ENCODE results near the gene FLT3LG. TPM values are rescaled to one million over a fixed set of nuclear protein-coding genes. Genes with fewer than 3 reads are reported as not detected.

FLT3LG gene
- total and polyA plus RNA-seq, 2 donors = 3.4 to 18.8 TPM

DNA sequence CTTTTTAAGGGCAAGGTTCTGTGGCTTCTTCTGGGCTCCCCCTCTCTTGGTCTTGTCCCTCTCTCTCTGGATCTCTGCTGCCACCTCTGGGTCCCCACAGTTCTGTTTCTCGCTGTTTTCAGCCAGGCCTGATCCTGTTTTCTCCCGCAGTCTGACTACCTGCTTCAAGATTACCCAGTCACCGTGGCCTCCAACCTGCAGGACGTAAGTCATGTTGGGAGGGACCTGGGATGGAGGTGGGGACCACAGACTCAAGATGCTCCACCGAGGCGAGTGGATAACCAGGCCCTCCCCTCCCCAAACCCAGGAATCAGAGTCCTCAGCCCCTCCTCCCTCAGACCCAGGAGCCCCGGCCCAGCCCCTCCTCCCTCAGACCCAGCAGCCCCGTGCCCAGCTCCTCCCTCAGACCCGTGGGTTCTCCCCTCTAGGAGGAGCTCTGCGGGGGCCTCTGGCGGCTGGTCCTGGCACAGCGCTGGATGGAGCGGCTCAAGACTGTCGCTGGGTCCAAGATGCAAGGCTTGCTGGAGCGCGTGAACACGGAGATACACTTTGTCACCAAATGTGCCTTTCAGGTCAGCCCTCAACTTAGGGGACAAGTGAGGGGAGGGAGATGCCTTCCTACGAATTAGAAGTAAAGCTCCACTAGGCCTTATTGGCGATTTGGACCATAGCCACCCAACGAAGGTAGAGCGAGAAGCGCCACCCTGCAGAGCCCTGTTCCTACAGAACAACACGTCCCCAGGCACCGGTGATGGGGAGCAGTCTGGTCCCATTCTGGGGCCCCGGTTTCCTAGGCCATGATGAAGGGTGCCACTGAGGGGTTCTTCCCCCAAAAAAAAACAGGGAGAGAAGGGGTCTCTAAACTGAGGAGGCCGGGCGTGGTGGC is 2.2 kb downstream of the FLT3LG start:
- DNase-seq (ENCODE audit: extremely low spot score) = no peak
- no peak overlapping the region for H3K27ac ChIP-seq (ENCODE audit: low read depth)
- H3K4me1 ChIP-seq (ENCODE audit: insufficient read depth) = no peaks in the 10 kb centered on the region
- H3K36me3 ChIP-seq (ENCODE audit: insufficient read depth) = no peaks in the 10 kb centered on the region
- no peak overlapping the region for H3K4me3 ChIP-seq (ENCODE audit: low read depth, low read length)
- 51% methylated on average over 27 of the region's 27 CpGs for WGBS

DNA sequence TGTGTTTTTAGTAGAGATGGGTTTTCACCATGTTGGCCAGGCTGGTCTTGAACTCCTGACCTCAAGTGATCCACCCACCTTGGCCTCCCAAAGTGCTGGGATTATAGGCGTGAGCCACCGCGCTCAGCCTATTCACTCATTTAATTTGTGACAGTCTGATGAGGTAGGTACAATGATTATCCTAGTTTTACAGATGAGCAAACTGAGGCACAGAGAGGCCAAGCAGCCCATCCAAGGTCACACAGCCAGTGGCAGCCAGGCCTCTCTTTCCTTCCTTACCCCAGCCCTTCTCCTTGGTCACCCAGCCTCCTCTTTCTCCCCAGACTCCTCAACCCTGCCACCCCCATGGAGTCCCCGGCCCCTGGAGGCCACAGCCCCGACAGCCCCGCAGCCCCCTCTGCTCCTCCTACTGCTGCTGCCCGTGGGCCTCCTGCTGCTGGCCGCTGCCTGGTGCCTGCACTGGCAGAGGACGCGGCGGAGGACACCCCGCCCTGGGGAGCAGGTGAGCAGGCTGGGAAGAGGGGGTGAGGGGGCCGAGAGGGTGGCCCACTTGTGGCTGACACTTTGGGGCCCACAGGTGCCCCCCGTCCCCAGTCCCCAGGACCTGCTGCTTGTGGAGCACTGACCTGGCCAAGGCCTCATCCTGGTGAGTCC is 6.1 kb downstream of the FLT3LG start:
- 83% methylated on average over 14 of the region's 14 CpGs for WGBS
- Histone ChIP-seq H3K4me1 (ENCODE audit: insufficient read depth) (no peaks in the 10 kb centered on the region), H3K4me3 (ENCODE audit: low read depth, low read length) (no peak overlapping the region), H3K27ac (ENCODE audit: low read depth) (no peak overlapping the region), H3K36me3 (ENCODE audit: insufficient read depth) (no peaks in the 10 kb centered on the region)
- DNase-seq (ENCODE audit: extremely low spot score) = no peak

DNA sequence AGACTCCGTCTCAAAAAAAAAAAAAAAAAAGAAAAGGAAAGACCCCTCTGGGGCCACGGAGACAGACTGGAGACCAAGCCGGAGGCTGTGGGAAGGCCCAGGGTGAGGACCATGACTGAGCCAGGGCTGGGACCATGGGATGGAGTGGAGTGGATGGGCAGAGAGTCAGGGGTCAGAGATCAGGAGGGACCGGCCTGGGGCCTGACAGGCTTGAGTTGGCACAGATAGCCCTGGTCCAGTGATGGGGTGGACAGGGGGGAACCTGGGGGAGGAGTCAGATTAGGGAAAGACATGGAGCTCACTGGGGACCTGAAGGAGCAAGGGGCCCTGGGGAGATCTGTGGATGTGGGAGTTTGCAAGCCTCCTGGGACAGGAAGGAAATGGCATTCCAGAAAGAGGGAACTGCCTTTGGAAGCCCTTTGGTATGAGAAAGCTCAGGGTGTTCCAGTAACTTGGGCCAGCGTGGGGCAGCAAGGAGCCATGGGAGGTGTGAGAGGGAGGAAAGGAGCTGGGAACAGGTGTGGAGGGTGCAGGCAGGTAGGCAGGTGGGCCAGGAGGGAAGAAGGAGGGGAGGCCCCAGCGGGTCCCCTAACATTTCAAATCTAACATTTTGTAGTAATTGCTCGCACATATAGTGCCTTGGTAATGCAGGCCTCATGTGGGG is 7.1 kb downstream of the FLT3LG start:
- 84% methylated on average over 7 of the region's 7 CpGs for WGBS
- Histone ChIP-seq H3K4me3 (ENCODE audit: low read depth, low read length) (no peak overlapping the region), H3K36me3 (ENCODE audit: insufficient read depth) (no peaks in the 10 kb centered on the region), H3K4me1 (ENCODE audit: insufficient read depth) (no peaks in the 10 kb centered on the region), H3K27ac (ENCODE audit: low read depth) (no peak overlapping the region)
- no peak for DNase-seq (ENCODE audit: extremely low spot score)

DNA sequence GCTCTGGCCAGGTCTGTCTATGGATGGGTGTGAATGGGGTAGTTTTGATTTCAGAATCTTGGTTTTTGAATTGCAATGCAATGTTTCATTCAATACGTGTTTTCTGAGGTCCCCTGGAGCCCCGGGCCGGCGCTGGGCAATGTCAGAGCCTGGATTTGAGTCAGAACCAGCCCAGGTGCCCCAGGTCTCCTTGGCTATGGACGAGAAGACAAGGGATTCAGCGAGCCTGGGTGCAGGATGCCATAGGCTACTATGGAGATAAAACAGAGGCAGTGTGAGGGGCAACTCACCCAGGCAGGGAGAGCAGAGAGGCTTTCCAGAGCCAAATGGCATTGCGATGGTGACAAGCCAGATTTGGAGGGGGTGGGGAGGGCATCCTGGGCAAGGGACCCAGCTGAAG is 12.2 kb downstream of the FLT3LG start:
- DNase-seq (ENCODE audit: extremely low spot score) = no peak
- Histone ChIP-seq H3K4me3 (ENCODE audit: low read depth, low read length) (no peak overlapping the region), H3K36me3 (ENCODE audit: insufficient read depth) (no peaks in the 10 kb centered on the region), H3K27ac (ENCODE audit: low read depth) (no peak overlapping the region), H3K4me1 (ENCODE audit: insufficient read depth) (peaks cover 2% of the 10 kb centered on the region)
- WGBS = 89% methylated on average over 7 of the region's 7 CpGs

DNA sequence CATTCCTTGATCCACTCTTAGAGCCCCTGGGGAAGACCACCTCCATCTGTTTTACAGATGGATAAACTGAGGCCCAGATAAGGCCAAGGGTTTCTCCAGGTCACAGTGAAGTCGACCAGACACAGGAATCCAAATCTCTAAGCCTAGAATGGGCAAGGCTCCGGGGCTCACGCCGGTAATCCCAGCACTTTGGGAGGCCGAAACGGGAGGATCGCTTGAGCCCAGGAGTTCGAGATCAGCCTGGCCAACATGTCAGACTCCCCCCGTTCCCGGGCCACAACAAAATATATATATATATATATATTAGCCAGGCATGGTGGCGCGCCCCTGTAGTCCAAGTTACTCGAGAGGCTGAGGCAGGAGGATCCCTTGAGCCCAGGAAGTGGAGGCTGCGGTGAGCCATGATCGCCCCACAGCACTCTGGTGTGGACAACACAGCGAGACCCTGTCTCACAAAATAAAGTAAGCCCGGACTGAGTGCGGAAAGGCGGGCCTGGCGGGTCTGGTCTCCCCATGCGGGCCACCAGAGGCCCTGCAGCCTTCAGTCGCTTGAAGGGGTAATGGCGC is 12.8 kb downstream of the FLT3LG start:
- 63% methylated on average over 23 of the region's 23 CpGs for WGBS
- H3K4me3 ChIP-seq (ENCODE audit: low read depth, low read length) = no peak overlapping the region
- H3K4me1 ChIP-seq (ENCODE audit: insufficient read depth) = peaks cover 2% of the 10 kb centered on the region
- H3K36me3 ChIP-seq (ENCODE audit: insufficient read depth) = peaks cover 2% of the 10 kb centered on the region
- DNase-seq (ENCODE audit: extremely low spot score) = no peak
- peak overlapping the region; percentile 46 for H3K27ac ChIP-seq (ENCODE audit: low read depth)

DNA sequence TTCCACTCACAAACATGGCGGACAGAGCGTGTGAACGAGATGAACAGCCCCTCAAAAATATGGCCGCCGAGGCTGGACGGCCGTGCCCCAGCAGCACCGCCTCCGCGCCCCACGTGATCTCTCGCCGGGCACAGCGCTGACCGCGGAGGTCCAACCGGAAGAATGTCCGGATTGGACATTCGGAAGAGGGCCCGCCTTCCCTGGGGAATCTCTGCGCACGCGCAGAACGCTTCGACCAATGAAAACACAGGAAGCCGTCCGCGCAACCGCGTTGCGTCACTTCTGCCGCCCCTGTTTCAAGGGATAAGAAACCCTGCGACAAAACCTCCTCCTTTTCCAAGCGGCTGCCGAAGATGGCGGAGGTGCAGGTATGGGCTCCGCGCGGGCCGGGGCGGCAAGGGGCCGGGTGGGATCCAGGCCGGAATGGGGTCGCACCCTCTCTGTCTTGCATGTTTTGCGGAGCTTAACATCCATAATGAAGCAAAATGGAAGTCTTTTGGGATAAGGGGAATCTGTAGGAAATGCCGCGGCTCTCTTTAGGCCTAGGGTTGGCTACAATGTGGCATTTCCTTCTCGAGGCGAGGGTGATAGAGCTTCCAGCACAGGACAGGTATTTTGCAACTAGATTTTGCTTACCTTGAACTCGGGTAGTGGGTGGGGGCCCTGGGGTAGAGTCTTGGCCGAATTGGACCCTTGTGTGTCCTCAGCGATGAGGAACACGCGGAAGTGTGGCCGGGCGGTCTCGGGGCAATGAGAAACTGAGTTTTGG is 13.4 kb downstream of the FLT3LG start, which contains the start of gene RPL13A:
RPL13A (plus strand) TSS at position 332 of the 769 bp plus-strand sequence; CDS start at position 354, 22 bp downstream.
- H3K36me3 ChIP-seq (ENCODE audit: insufficient read depth) = peaks cover 2% of the 10 kb centered on the region
- WGBS = under 1% methylated on average over 57 of the region's 57 CpGs
- H3K4me1 ChIP-seq (ENCODE audit: insufficient read depth) = peaks cover 2% of the 10 kb centered on the region
- peak; percentile 98 for DNase-seq (ENCODE audit: extremely low spot score)
- peak within 1 kb of the TSS; percentile 84 for H3K27ac ChIP-seq (ENCODE audit: low read depth)
- peak within 1 kb of the TSS; percentile 89 for H3K4me3 ChIP-seq (ENCODE audit: low read depth, low read length)

DNA sequence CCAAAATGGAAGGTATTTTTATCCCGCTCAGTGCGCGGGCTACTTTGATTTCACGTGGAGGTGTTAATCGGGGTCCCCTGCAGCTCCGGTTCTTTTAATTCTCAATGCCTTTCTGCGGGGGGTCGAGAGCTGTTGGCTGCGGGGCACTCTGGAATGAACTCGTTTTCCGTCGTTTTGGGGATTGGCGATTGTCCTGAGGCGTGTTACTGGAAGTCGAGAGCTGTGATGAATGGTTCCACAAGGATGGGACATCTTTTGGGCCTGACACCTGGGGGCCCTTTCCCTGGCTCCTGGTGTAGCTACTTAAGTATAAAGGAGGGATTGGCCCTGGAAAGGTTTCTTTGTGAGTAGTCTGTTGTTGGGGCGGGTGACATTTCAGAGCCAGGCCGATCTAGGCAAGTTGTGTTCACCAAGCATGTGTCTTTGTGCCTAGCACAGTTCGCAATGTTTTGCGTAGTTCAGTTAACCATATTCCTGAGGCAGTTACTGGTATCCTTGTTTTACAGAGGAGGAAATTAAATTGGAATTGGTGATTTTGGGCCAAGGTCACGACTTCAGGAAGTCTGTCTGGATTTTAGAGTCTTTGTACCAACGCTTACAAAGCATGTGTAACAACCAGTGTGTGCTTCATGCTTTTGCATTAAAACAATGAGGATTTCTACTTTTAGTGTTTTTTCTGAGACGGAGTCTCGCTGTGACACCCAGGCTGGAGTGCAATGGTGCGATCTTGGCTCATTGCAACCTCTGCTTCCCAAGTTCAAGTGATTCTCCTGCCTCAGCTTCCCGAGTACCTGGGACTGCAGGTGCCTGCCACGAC is 14.2 kb downstream of the FLT3LG start:
- no peak for DNase-seq (ENCODE audit: extremely low spot score)
- H3K27ac ChIP-seq (ENCODE audit: low read depth) = peak overlapping the region; percentile 84
- peaks cover 2% of the 10 kb centered on the region for H3K4me1 ChIP-seq (ENCODE audit: insufficient read depth)
- 1% methylated on average over 26 of the region's 26 CpGs for WGBS
- peaks cover 2% of the 10 kb centered on the region for H3K36me3 ChIP-seq (ENCODE audit: insufficient read depth)
- peak overlapping the region; percentile 89 for H3K4me3 ChIP-seq (ENCODE audit: low read depth, low read length)

DNA sequence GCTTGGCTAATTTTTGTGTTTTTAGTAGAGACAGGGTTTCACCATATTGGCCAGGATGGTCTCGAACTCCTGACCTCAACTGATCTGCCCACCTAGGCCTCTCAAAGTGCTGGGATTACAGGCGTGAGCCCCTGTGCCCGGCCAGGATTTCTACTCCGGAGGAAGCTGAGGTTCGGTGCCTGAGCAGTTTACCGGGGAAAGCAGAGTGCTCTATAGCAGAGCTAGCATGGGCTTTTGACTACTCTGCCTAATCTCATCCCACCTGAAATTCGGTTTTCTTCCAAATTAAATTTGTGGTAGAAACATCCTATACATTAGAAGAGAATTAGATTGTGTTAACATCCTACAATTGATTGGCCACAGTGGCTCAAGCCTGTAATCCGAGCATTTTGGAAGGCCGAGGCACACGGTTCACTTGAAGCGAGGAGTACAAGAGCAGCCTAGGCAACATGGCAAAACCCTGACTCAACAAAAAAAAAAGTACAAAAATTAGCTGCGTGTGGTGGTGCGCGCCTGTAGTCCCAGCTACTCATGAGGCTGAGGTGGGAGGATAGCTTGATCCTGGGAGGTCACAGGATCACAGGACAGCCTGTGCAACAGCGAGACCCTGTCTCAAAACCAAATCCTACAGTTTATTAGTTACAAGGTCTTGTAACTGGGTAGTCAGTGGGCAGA is 15.0 kb downstream of the FLT3LG start:
- no peak for DNase-seq (ENCODE audit: extremely low spot score)
- Histone ChIP-seq H3K27ac (ENCODE audit: low read depth) (no peak overlapping the region), H3K4me3 (ENCODE audit: low read depth, low read length) (peak overlapping the region; percentile 89), H3K36me3 (ENCODE audit: insufficient read depth) (peaks cover 2% of the 10 kb centered on the region), H3K4me1 (ENCODE audit: insufficient read depth) (peaks cover 2% of the 10 kb centered on the region)
- WGBS = 24% methylated on average over 15 of the region's 15 CpGs

DNA sequence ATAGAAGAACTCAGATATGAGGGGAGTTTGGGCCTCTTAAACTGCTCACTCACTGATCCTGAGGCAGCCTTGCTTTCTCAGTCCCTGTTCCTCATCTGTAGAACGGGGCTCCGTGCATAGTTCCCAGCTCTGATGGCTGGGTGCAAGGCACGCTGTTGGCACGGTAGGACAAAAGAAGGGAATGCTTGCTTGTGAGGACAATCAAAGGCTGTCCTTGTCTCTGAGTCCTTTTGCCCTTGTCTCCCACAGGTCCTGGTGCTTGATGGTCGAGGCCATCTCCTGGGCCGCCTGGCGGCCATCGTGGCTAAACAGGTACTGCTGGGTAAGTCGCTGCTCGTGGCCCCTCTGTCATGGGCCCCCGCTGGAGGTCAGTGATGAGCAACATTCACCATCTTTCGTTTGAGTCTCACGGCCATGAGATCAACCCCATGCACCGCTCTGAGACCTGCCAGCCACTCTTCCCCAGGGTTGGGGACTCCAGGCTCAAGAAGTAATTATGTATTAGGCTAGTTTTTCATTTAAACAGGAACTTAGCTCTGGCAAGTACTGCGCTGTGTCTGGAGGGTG is 15.7 kb downstream of the FLT3LG start:
- Histone ChIP-seq H3K4me3 (ENCODE audit: low read depth, low read length) (no peak overlapping the region), H3K36me3 (ENCODE audit: insufficient read depth) (peaks cover 2% of the 10 kb centered on the region), H3K4me1 (ENCODE audit: insufficient read depth) (peaks cover 2% of the 10 kb centered on the region), H3K27ac (ENCODE audit: low read depth) (no peak overlapping the region)
- DNase-seq (ENCODE audit: extremely low spot score) = no peak
- WGBS = 68% methylated on average over 15 of the region's 15 CpGs

DNA sequence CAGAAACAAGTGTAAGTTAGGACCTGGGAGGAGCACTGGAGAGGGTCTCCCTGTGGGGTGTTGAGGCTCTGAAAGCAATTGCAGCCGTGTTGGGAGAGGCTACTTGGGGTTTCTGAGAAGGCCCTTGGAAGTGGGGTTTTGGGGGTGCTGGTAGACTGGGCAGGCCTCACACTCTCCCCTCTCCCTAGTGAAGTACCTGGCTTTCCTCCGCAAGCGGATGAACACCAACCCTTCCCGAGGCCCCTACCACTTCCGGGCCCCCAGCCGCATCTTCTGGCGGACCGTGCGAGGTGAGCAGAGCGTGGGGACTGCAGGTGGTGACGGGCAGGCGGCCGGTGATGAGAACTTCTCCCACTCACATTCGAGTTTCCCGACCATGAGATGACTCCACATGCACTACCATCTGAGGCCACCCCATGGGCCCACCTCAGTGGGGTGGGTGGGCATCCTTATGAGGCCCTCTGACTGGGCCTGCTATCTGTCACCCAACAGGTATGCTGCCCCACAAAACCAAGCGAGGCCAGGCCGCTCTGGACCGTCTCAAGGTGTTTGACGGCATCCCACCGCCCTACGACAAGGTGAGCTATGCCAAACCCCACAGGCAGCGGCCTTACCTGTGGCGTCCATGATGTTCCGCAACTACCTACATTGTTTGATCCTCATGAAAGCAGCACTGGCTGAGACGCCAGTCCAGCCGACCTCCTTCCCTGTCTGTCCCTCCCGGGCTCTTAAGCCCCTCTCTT is 16.4 kb downstream of the FLT3LG start:
- DNase-seq (ENCODE audit: extremely low spot score) = no peak
- Histone ChIP-seq H3K4me3 (ENCODE audit: low read depth, low read length) (no peak overlapping the region), H3K27ac (ENCODE audit: low read depth) (no peak overlapping the region), H3K4me1 (ENCODE audit: insufficient read depth) (peaks cover 2% of the 10 kb centered on the region), H3K36me3 (ENCODE audit: insufficient read depth) (peaks cover 2% of the 10 kb centered on the region)
- 85% methylated on average over 27 of the region's 27 CpGs for WGBS

Data from urinary bladder (tissue), 4 donors.